Activated T-cell treated with anti-CD3 and anti-CD28 coated beads for 1 hour (primary cell): ENCODE results near the gene PLSCR4.

Source experiments
- DNase-seq: peaks from one replicate; pipeline ENCODE4 v3.0.0-alpha.2; 2020; ENCODE audit warnings: low read depth

PLSCR4 gene

GRCh38 chr3:146195030-146195429 is 55.9 kb downstream of the PLSCR4 start:
- no peak for DNase-seq

GRCh38 chr3:146191051-146191450 is 59.9 kb downstream of the PLSCR4 start:
- no peak for DNase-seq

GRCh38 chr3:146189519-146190173 is 61.3 kb downstream of the PLSCR4 start:
- DNase-seq, result no peak

GRCh38 chr3:146187334-146187950 is 63.5 kb downstream of the PLSCR4 start:
- DNase-seq, result no peak

- DNase-seq, result no peak
Measured at GRCh38 chr3:146184241-146185015, 66.5 kb downstream of the PLSCR4 start.

GRCh38 chr3:146181216-146181615 is 69.7 kb downstream of the PLSCR4 start:
- DNase-seq, result no peak

GRCh38 chr3:146180376-146180775 is 70.5 kb downstream of the PLSCR4 start:
- DNase-seq, result no peak

GRCh38 chr3:146178006-146178689 is 72.8 kb downstream of the PLSCR4 start:
- DNase-seq, result no peak

GRCh38 chr3:146177519-146177918 is 73.4 kb downstream of the PLSCR4 start:
- no peak for DNase-seq

GRCh38 chr3:146177072-146177471 is 73.8 kb downstream of the PLSCR4 start:
- DNase-seq, result no peak

GRCh38 chr3:146172586-146172985 is 78.3 kb downstream of the PLSCR4 start:
- DNase-seq, result no peak

- no peak for DNase-seq
Measured at GRCh38 chr3:146170591-146170990, 80.3 kb downstream of the PLSCR4 start.

GRCh38 chr3:146169891-146170290 is 81.0 kb downstream of the PLSCR4 start:
- no peak for DNase-seq

GRCh38 chr3:146166826-146167225 is 84.1 kb downstream of the PLSCR4 start:
- no peak for DNase-seq

GRCh38 chr3:146166415-146166821 is 84.5 kb downstream of the PLSCR4 start:
- no peak for DNase-seq

- DNase-seq, result no peak
Measured at GRCh38 chr3:146165877-146166276, 85.0 kb downstream of the PLSCR4 start.

- no peak for DNase-seq
Measured at GRCh38 chr3:146164971-146165769, 85.7 kb downstream of the PLSCR4 start.

GRCh38 chr3:146164506-146164905 is 86.4 kb downstream of the PLSCR4 start:
- DNase-seq, result no peak

GRCh38 chr3:146164071-146164470 is 86.8 kb downstream of the PLSCR4 start:
- DNase-seq, result no peak

- no peak for DNase-seq
Measured at GRCh38 chr3:146163584-146163983, 87.3 kb downstream of the PLSCR4 start.

GRCh38 chr3:146162561-146162960 is 88.3 kb downstream of the PLSCR4 start:
- no peak for DNase-seq

GRCh38 chr3:146161663-146162002 is 89.3 kb downstream of the PLSCR4 start:
- no peak for DNase-seq
